GM10847 (cell line): Measurements from ENCODE around the gene CIDEA.

Experiments
- POLR2A ChIP-seq: IDR thresholded peaks from 2 replicates; pipeline ENCODE4 v1.6.1; 2011; ENCODE audit not compliant: insufficient read length; ENCODE audit errors: extremely low read depth

CIDEA gene

DNA sequence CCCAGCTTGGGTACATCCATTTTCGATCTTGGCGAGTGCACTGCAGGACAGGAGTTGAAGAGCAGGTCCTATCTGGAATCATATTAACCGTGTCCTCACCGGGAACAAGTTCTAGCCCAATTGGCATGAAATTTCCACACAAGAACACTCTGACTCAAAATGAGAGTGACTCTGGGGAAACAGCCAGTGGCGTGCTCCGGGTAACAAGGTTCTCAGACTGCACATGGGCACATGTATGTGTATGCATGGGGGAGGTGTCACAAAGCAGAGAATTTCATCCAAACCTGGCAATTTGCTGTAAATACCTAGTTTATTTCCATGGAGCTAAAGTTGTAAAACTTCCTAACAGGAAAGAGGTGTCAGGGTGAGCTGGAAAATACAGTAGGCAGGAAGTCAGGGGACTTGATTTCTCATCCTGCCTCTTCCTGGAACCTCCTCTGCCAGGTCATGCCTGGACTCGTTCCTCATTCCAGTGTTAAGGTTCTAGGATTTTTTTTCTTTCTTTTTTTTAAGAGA, 55.6 kb downstream of the CIDEA start:
- no peak for TF ChIP-seq POLR2A

DNA sequence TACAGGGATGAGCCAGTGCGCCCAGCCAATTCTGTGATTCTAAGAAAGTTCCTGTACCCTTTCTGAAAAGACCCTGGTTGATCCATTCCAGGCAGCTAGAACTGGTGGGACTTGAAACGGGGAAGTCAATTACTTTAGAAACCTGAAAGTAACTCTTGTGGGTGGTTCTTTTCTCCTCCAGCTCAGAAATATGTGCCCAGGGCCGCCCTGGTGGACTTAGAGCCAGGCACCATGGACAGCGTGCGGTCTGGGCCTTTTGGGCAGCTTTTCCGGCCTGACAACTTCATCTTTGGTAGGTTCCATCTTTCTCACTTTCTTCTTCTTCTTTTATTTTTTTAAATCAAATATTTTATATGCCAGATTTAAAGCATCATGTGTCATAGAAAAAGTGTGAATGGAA, 56.6 kb downstream of the CIDEA start:
- no peak for TF ChIP-seq POLR2A

DNA sequence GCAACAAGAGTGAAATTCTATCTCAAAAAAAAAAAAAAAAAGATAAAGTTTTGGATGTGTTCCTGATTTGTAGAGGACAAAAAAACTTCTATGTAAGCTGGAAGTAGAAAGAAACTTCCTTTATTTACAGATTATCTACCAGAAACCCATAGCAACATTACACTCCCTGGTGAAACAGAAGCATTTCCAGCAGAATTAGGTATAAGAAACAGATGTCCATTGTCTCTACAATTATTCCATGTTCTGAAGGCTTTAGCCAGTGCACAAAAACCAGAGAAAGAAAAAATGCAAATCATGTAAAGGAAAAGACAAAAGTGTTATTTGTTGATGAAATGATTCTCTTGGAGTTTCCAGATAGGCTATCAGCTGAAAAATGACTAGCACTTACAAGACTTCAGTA, 58.8 kb downstream of the CIDEA start:
- TF ChIP-seq POLR2A = no peak

DNA sequence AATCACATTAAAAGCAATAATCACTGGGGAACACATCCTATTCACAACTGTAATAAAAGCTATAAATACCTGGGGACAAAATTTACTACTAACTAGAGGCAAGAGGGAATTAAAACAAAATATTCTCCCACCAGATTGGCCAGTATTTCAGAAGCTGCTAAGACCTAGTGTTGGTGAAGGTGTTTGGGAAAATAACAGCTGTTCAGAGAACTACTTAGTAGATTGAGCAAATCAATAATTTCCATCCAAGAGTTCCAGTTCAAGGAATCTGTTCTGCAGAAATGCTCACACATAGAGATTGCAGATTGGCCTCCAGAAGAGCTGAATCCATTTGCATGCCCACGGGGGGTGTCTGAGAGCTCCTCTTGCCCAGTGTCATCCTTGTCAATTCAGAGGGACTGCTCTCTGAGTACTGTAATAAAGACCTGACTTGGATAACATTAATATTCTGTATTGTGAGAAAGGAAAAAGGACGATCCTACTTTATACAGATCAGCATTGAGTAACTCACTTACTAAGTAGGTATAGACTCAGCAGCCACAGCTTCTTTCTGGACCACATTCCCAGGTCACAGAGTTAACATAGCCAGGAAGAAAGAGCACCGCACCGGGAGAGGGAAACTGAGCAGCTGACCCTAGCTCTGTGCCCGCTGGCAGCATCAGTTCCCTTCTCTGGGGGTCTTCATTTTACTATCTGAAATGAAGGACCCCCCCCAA, 59.5 kb downstream of the CIDEA start:
- TF ChIP-seq POLR2A = no peak

DNA sequence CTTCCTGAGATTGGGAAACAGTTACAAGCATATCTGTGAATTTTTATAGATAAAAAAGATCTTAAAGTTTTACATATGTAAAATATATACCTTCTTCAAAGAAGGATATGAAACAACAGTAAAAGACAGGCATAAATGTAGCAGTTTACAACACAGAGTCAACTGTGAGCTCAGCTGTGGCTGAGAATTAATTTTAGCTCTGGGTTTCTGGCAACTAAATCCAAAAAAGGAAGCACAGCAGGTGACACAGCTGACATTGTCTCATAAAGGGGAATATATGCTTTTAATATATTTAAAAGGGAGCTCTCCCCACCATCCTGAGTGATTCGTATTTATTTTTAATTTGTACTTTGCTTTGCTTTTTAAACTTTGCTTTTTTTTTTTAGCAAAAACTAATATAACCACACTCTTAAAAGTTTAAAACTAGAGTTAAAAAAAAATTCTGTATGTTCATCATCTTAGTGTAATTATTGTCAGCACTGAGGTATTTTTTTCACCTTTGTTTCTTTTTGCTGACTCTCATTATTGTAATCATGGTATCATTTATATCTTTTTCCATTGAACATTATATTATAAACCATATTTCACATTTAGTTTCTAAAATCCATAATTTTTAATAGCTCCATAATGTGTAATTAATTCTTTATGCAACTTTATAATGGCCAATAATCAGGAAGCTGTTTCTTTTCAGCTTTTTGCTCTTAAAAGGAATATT, 60.6 kb downstream of the CIDEA start:
- TF ChIP-seq POLR2A = no peak

DNA sequence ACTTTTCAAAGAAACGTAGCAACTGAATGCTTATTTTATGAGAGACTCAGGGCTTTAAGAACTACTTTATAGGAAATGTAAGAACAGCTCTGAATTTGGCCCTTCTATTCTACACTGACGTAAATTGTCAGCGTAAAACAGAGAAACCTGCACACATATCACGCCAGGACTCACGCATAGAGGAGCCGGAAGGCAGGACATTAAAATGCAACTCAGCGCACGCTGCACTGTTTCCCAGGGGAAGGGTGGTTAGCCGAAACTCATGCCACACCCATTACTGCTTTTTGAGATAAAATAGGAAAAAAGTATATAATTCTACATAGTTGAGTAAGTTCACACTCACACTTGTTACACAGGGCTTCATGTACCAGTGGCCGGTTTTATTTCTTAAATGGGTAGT, 61.3 kb downstream of the CIDEA start:
- no peak for TF ChIP-seq POLR2A

DNA sequence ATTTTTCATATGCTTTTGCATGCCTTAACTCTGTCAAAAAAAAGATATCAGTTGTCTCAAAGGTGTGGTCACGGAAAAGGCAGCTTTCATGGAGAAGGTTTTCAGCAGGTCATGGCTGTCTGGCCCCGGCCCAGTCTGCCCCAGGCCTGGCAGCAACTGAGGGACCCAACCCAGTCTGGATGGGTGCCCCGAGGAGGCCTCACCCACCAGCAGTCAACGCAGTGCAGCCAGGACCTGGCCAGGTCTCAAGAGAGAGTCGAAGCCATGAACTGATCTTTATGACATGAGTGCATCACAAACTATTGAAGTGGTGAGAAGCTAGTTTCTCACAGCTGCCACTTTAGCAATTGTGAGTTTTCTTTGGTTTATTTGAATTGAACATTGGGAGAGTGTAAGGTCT, 61.8 kb downstream of the CIDEA start:
- no peak for TF ChIP-seq POLR2A

DNA sequence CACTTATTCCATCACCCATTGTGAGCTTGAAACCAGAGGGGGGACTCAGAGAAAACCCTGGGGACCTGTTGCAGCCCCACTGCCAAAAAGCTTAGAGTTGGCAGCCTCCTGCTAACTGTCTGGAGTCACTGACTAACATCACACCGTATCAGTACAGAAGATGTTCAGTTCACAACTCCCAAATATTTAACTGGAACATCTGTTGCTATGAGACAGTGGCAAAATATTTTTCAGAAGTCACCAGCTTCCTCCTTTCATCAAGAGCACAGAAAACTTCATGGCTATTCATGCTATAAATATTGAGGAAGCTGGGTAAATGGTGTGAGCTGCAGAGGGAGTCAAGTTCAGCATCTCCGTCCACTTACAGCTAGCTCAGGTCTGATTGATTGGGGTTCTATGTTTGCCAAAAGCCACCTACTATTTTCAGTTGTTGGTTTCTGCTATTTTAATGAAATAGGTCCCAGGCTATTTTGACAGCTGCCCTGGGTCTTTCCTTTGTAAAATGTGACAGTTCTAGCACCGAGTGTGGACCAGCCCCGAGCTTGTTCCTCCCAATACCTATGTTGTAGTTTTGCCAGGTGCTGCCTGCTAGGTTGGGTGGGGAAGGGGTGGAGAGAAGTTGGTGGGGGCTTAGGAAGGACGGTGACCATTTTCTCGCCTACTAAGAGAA, 63.6 kb downstream of the CIDEA start:
- TF ChIP-seq POLR2A = no peak

DNA sequence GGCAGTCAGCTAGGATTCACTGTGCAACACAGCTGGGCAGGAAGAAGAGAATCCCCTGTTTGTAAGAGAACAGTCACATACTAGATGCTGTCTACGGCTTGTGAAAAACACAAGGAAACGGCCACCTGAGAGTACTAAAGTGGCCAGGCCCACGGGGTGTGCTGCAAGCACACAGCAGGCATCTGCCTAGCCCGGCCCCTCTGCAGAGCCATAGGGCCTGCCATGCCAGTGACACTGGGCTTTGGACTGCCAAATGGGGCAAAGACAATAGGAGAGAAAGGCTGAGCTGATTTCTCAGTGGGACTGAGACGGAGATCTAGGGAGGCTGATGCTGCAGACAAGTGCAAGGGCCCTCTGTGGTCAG, 64.2 kb downstream of the CIDEA start:
- TF ChIP-seq POLR2A = no peak

DNA sequence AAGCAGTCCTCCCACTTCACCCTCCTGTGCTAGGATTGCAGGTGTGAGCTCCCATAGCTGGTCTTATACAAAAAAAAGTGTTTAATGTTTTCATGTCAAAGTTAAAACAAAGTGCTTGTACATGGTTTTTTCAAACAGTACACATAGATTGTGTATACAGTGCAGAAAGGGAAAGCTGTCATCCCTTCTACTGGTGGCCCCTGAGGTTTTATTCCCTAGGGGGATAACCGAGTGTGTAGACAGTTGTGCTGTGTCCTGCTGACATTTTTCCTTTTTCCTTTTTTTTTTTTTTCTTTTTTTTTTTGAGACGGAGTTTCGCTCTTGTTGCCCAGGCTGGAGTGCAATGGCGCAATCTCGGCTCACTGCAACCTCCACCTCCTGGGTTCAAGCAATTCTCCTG, 64.7 kb downstream of the CIDEA start:
- TF ChIP-seq POLR2A = no peak

DNA sequence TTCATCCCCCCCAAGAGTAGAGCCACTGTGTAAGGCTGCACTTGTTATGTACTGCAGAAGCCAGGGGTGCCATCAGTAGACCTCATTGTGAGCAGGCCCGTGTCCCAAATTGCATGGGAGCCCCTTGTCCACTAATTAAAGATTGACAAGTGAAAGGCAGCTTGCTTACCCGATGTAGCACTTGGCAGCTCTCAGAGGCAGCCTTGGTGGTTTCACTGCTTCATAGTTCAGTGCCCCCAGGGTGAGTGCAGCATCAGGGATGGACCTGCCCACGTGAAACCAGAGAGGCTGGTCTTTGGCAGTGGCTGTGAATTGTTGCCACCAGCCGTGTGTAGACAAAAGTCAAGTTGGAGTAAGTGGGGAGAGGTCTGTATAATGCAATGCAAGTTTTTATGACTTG, 67.2 kb downstream of the CIDEA start:
- no peak for TF ChIP-seq POLR2A

DNA sequence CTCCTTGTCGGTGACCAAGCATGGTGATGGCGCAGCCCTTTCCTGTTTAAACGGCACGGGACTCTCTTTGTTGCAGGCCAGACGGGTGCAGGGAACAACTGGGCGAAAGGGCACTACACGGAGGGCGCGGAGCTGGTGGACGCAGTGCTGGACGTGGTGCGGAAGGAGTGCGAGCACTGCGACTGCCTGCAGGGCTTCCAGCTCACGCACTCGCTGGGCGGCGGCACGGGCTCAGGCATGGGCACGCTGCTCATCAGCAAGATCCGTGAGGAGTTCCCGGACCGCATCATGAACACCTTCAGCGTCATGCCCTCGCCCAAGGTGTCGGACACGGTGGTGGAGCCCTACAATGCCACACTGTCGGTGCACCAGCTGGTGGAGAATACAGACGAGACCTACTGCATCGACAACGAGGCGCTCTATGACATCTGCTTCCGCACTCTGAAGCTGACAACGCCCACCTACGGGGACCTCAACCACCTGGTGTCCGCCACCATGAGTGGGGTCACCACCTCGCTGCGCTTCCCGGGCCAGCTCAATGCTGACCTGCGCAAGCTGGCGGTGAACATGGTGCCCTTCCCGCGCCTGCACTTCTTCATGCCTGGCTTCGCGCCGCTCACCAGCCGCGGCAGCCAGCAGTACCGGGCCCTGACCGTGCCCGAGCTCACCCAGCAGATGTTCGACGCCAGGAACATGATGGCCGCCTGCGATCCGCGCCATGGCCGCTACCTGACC, 71.0 kb downstream of the CIDEA start:
- TF ChIP-seq POLR2A = no peak

DNA sequence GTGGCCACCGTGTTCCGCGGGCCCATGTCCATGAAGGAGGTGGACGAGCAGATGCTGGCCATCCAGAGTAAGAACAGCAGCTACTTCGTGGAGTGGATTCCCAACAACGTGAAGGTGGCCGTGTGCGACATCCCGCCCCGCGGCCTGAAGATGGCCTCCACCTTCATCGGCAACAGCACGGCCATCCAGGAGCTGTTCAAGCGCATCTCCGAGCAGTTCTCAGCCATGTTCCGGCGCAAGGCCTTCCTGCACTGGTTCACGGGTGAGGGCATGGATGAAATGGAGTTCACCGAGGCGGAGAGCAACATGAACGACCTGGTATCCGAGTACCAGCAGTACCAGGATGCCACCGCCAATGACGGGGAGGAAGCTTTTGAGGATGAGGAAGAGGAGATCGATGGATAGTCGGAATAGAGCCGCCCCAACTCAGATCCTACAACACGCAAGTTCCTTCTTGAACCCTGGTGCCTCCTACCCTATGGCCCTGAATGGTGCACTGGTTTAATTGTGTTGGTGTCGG, 71.6 kb downstream of the CIDEA start:
- no peak for TF ChIP-seq POLR2A

DNA sequence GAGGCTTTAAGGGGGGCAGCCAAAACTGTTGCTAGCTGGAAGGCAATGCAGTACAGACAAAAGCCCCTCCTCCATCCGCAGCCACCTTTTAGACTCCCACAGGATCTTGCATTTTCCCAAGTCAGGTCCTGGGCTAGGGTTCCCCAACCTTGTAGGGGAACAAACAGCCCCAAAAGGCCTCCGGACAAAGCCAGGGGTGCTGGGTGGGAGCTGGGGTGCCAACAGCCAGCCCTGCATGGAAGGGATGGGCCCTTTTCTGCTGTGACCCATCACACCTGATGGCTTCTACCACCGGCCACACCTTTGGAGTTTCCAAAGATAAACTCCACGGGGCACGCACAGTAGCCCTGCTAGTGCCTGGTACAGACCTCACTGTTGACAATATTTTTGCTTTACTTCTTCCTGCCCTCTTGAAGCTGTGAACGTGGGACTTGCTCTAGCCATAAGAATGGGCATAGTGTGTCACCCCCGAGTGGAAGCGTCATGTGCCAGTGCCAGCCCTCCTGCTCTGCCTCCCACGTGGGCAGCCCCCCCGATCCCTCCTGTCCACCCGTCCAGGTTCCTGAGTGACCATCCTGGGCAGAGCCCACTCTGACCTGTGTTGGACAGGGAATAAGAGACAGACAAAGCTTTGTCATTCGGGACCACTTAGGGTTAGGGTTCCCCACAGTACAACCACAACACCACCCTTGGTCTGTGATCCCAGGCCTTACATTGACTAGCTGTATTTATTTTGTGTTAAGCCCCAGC, 72.7 kb downstream of the CIDEA start:
- no peak for TF ChIP-seq POLR2A
